ENCODE measurements around the gene TBC1D22A. TPM values are rescaled to one million over a fixed set of nuclear protein-coding genes. Genes with fewer than 3 reads are reported as not detected.

TBC1D22A gene
- total RNA-seq, 1 donor from 2014 or later, result 24.2 TPM

DNA sequence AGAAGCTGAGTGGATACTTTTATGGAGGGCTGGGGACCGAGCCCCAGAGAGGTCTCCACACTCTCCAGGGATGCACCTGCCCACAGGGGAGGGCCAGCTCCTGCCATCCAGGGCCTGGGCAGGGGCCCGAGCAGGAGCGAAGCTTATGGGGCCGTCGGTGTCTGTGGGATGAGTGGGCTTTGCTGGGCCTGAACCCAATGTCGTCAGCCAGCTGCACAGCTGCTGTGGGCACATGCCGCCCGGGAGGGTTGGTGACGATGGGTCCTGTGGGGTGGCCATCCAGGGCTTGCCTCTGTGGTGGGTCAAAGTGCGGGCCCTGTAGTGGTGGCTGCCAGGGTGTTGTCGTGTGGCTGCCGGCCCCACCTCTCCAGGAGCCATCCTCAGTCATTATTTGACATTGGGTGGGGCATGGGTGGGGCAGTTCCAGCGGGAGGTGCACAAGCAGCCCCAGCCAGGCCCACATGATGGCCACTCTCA, 447.1 kb downstream of the TBC1D22A start:
- Mint-ChIP-seq H3K4me1 (ENCODE audit: low read depth, unreplicated experiment) (no peaks in the 10 kb centered on the region), H3K4me3 (ENCODE audit: unreplicated experiment) (no peak overlapping the region), H3K27me3 (ENCODE audit: low read depth, unreplicated experiment) (peaks cover 10% of the 10 kb centered on the region), H3K36me3 (ENCODE audit: low read depth, unreplicated experiment) (no peaks in the 10 kb centered on the region), H3K9me3 (ENCODE audit: unreplicated experiment) (peaks cover 27% of the 10 kb centered on the region), H3K27ac (ENCODE audit: unreplicated experiment) (no peak overlapping the region)
- Histone ChIP-seq H3K36me3 (ENCODE audit: insufficient read depth, low read length) (no peaks in the 10 kb centered on the region), H3K4me3 (ENCODE audit: insufficient read depth, low read depth, low read length) (no peak overlapping the region), H4K20me1 (ENCODE audit: insufficient read depth, low read length) (no peaks in the 10 kb centered on the region), H3K9ac (ENCODE audit: low read length) (no peak overlapping the region), H3K4me2 (ENCODE audit: low read length) (no peak overlapping the region), H3K27me3 (ENCODE audit: insufficient read depth, low read length) (no peaks in the 10 kb centered on the region), H3K79me2 (ENCODE audit: insufficient read depth, low read length) (no peaks in the 10 kb centered on the region), H3K9me3 (ENCODE audit: insufficient read depth, low read depth, low read length) (peaks cover 3% of the 10 kb centered on the region), H3K4me1 (ENCODE audit: insufficient read depth, low read length) (no peaks in the 10 kb centered on the region), H3K27ac (ENCODE audit: low read depth, low read length) (no peak overlapping the region), H2AFZ (ENCODE audit: low read depth, low read length) (no peak overlapping the region)
- FAIRE-seq, result no peak
- no peak for DNase-seq (ENCODE audit: low read depth)
- TF ChIP-seq, protein P1, sequence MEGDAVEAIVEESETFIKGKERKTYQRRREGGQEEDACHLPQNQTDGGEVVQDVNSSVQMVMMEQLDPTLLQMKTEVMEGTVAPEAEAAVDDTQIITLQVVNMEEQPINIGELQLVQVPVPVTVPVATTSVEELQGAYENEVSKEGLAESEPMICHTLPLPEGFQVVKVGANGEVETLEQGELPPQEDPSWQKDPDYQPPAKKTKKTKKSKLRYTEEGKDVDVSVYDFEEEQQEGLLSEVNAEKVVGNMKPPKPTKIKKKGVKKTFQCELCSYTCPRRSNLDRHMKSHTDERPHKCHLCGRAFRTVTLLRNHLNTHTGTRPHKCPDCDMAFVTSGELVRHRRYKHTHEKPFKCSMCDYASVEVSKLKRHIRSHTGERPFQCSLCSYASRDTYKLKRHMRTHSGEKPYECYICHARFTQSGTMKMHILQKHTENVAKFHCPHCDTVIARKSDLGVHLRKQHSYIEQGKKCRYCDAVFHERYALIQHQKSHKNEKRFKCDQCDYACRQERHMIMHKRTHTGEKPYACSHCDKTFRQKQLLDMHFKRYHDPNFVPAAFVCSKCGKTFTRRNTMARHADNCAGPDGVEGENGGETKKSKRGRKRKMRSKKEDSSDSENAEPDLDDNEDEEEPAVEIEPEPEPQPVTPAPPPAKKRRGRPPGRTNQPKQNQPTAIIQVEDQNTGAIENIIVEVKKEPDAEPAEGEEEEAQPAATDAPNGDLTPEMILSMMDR (IDR thresholded peaks at IDR 0.05; ENCODE audit: insufficient read depth, low read depth, low read length), result no peak
- no peak for TF ChIP-seq EZH2 (IDR thresholded peaks at IDR 0.05; ENCODE audit: insufficient read depth, low read length)

DNA sequence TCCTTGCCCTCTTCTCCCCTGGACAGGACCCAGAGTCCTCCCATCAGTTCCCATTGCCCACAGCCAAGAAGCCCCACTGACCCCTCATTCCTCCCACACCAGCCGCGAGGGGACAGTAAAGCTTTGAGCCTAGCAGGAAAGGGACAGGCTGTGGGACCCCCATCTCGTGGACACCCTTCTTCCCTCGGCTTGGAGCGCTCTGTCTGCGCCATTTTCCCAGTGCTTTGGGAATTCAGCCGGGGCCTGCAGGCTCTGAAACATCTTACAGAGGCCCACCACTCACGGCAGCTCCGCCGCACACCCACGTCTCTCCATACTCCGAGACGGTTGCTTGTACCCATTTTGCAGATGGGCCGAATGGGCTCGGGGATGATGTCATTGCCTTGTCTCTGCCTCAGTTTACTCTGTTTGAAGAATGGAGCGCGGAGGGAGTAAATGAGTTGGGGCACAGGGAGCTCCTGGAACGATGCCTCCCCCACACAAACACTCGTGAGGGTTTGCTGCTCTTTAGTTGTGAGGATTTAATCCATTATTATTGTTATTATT, 447.7 kb downstream of the TBC1D22A start:
- DNase-seq (ENCODE audit: low read depth), result no peak
- H3K36me3 ChIP-seq (ENCODE audit: insufficient read depth, low read length), result no peaks in the 10 kb centered on the region
- H3K27me3 Mint-ChIP-seq (ENCODE audit: low read depth, unreplicated experiment), result peaks cover 7% of the 10 kb centered on the region
- H3K27ac Mint-ChIP-seq (ENCODE audit: unreplicated experiment), result no peak overlapping the region
- TF ChIP-seq, protein P1 (IDR thresholded peaks at IDR 0.05; ENCODE audit: insufficient read depth, low read depth, low read length), result no peak
- TF ChIP-seq EZH2 (IDR thresholded peaks at IDR 0.05; ENCODE audit: insufficient read depth, low read length), result no peak
- no peaks in the 10 kb centered on the region for H3K36me3 Mint-ChIP-seq (ENCODE audit: low read depth, unreplicated experiment)
- no peaks in the 10 kb centered on the region for H3K4me1 ChIP-seq (ENCODE audit: insufficient read depth, low read length)
- no peak overlapping the region for H3K4me3 ChIP-seq (ENCODE audit: insufficient read depth, low read depth, low read length)
- no peak for FAIRE-seq
- peaks cover 29% of the 10 kb centered on the region for H3K9me3 Mint-ChIP-seq (ENCODE audit: unreplicated experiment)
- H3K4me2 ChIP-seq (ENCODE audit: low read length), result no peak overlapping the region
- H3K27me3 ChIP-seq (ENCODE audit: insufficient read depth, low read length), result no peaks in the 10 kb centered on the region
- H3K79me2 ChIP-seq (ENCODE audit: insufficient read depth, low read length), result no peaks in the 10 kb centered on the region
- no peaks in the 10 kb centered on the region for H4K20me1 ChIP-seq (ENCODE audit: insufficient read depth, low read length)
- H3K9ac ChIP-seq (ENCODE audit: low read length), result no peak overlapping the region
- no peak overlapping the region for H3K4me3 Mint-ChIP-seq (ENCODE audit: unreplicated experiment)
- peaks cover 3% of the 10 kb centered on the region for H3K9me3 ChIP-seq (ENCODE audit: insufficient read depth, low read depth, low read length)
- no peaks in the 10 kb centered on the region for H3K4me1 Mint-ChIP-seq (ENCODE audit: low read depth, unreplicated experiment)
- no peak overlapping the region for H3K27ac ChIP-seq (ENCODE audit: low read depth, low read length)
- no peak overlapping the region for H2AFZ ChIP-seq (ENCODE audit: low read depth, low read length)

DNA sequence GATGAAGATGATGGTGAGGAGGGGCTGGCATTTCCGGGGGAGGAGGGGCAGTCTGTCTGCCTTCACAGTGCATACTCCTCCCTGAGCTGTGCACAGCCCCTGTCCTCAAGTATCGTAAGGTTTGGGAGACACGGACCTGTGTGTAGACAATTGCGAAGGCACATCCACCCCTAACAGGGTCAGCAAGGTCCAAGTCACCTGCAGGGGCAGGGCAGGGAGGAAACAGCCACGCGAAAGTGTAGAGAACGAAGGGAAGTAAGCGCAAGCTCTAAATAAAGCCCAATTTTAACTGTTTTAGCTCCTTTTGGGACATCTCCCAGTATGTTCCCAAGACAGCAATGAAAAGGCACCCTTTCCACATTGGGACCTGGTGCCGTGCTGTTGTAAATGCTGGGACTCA, 448.2 kb downstream of the TBC1D22A start:
- no peak for TF ChIP-seq EZH2 (IDR thresholded peaks at IDR 0.05; ENCODE audit: insufficient read depth, low read length)
- TF ChIP-seq, protein P1 (IDR thresholded peaks at IDR 0.05; ENCODE audit: insufficient read depth, low read depth, low read length), result no peak
- Histone ChIP-seq H3K4me3 (ENCODE audit: insufficient read depth, low read depth, low read length) (no peak overlapping the region), H4K20me1 (ENCODE audit: insufficient read depth, low read length) (no peaks in the 10 kb centered on the region), H3K4me2 (ENCODE audit: low read length) (no peak overlapping the region), H3K27me3 (ENCODE audit: insufficient read depth, low read length) (no peaks in the 10 kb centered on the region), H3K36me3 (ENCODE audit: insufficient read depth, low read length) (no peaks in the 10 kb centered on the region), H3K27ac (ENCODE audit: low read depth, low read length) (no peak overlapping the region), H3K9me3 (ENCODE audit: insufficient read depth, low read depth, low read length) (peaks cover 3% of the 10 kb centered on the region), H2AFZ (ENCODE audit: low read depth, low read length) (no peak overlapping the region), H3K79me2 (ENCODE audit: insufficient read depth, low read length) (no peaks in the 10 kb centered on the region), H3K4me1 (ENCODE audit: insufficient read depth, low read length) (no peaks in the 10 kb centered on the region), H3K9ac (ENCODE audit: low read length) (no peak overlapping the region)
- Mint-ChIP-seq H3K27me3 (ENCODE audit: low read depth, unreplicated experiment) (peaks cover 7% of the 10 kb centered on the region), H3K4me1 (ENCODE audit: low read depth, unreplicated experiment) (no peaks in the 10 kb centered on the region), H3K36me3 (ENCODE audit: low read depth, unreplicated experiment) (no peaks in the 10 kb centered on the region), H3K9me3 (ENCODE audit: unreplicated experiment) (peaks cover 29% of the 10 kb centered on the region), H3K27ac (ENCODE audit: unreplicated experiment) (peak overlapping the region; percentile 78), H3K4me3 (ENCODE audit: unreplicated experiment) (no peak overlapping the region)
- DNase-seq (ENCODE audit: low read depth) (no peak), FAIRE-seq (no peak)

Measured in astrocyte (in vitro differentiated cells and primary cell).